Large intestine (tissue), 3 donors: ENCODE data around the gene MSI2. TPM values are rescaled to one million over a fixed set of nuclear protein-coding genes. Genes with fewer than 3 reads are reported as not detected.
"Not testable (repeated sequence)": the region's sequence is repeated elsewhere in the genome, so short reads cannot be mapped to it uniquely, and the experiment has no call there.

Experiments used
- DNase-seq, 2 donors: peaks; one replicate each; pipeline versions ENCODE4 v3.0.0 to v3.0.0-alpha.2; 2013
- H3K27ac ChIP-seq: one replicate; pipeline ENCODE4 v1.5.1; 2013; ENCODE audit warnings: low read length
- H3K27me3 ChIP-seq: 2 replicates; pipeline ENCODE4 v1.6.1; 2013; ENCODE audit warnings: low read length; ENCODE audit not compliant: control insufficient read depth, insufficient read depth
- H3K36me3 ChIP-seq: 2 replicates; pipeline ENCODE4 v1.6.1; 2013; ENCODE audit warnings: low read length; ENCODE audit not compliant: control insufficient read depth, insufficient read depth
- H3K4me1 ChIP-seq: one replicate; pipeline ENCODE4 v1.6.1; 2013; ENCODE audit warnings: low read length; ENCODE audit not compliant: control insufficient read depth, insufficient read depth
- H3K4me3 ChIP-seq: one replicate; pipeline ENCODE4 v1.5.1; 2013; ENCODE audit warnings: low read length
- H3K9me3 ChIP-seq: one replicate; pipeline ENCODE4 v1.6.1; 2013; ENCODE audit warnings: mild to moderate bottlenecking, low read depth, low read length, moderate library complexity; ENCODE audit not compliant: control insufficient read depth
- WGBS: methylation state at CpG from one replicate; pipeline ENCODE4 v1.1.5; 2013; ENCODE audit warnings: low lambda C conversion rate; ENCODE audit not compliant: insufficient coverage; 5-methylcytosine and 5-hydroxymethylcytosine counted together
- polyA plus RNA-seq: library from polyadenylated mRNA; unstranded; fragments of 120-200 nt; gene quantifications from one replicate; pipeline ENCODE4 v1.2.1, GENCODE V29; 2013

The MSI2 gene
- polyA plus RNA-seq, 1 donor: 46.1 TPM

- no peaks in the 10 kb centered on the region for H3K9me3 ChIP-seq
- no peak for DNase-seq
- no peak overlapping the region for H3K4me3 ChIP-seq
- H3K27me3 ChIP-seq: no peaks in the 10 kb centered on the region
- peaks cover 2% of the 10 kb centered on the region for H3K4me1 ChIP-seq
- no peak overlapping the region for H3K27ac ChIP-seq
- peaks cover 23% of the 10 kb centered on the region for H3K36me3 ChIP-seq
- WGBS: 100% methylated on average over 1 of the region's 3 CpGs
Observed at GRCh38 chr17:57614742-57615141, 358.4 kb downstream of the MSI2 start.

GRCh38 chr17:57615836-57616757 is 359.8 kb downstream of the MSI2 start:
- WGBS: 100% methylated on average over 2 of the region's 13 CpGs

GRCh38 chr17:57617218-57617617 is 360.9 kb downstream of the MSI2 start:
- Histone ChIP-seq H3K4me3 (no peak overlapping the region), H3K9me3 (no peaks in the 10 kb centered on the region), H3K27ac (no peak overlapping the region), H3K4me1 (no peaks in the 10 kb centered on the region), H3K36me3 (peaks cover 27% of the 10 kb centered on the region), H3K27me3 (no peaks in the 10 kb centered on the region)
- no peak for DNase-seq

More at GRCh38 chr17:57615836-57616757, 359.8 kb downstream of the MSI2 start:
- no peak for DNase-seq
- H3K27me3 ChIP-seq: no peaks in the 10 kb centered on the region
- H3K9me3 ChIP-seq: no peaks in the 10 kb centered on the region
- H3K4me1 ChIP-seq: no peaks in the 10 kb centered on the region
- H3K36me3 ChIP-seq: peaks cover 27% of the 10 kb centered on the region
- H3K27ac ChIP-seq: no peak overlapping the region
- H3K4me3 ChIP-seq: no peak overlapping the region

- no peak overlapping the region for H3K4me3 ChIP-seq
- no peaks in the 10 kb centered on the region for H3K27me3 ChIP-seq
- no peaks in the 10 kb centered on the region for H3K9me3 ChIP-seq
- no peak for DNase-seq
- no peaks in the 10 kb centered on the region for H3K4me1 ChIP-seq
- peaks cover 27% of the 10 kb centered on the region for H3K36me3 ChIP-seq
- H3K27ac ChIP-seq: no peak overlapping the region
- no CpG with 5 or more reads among the region's 19 CpGs for WGBS
Observed at GRCh38 chr17:57619061-57619937, 363.0 kb downstream of the MSI2 start.

GRCh38 chr17:57620576-57620975 is 364.3 kb downstream of the MSI2 start:
- no CpG with 5 or more reads among the region's 2 CpGs for WGBS
- Histone ChIP-seq H3K36me3 (peaks cover 22% of the 10 kb centered on the region), H3K4me3 (no peak overlapping the region), H3K4me1 (no peaks in the 10 kb centered on the region), H3K27me3 (no peaks in the 10 kb centered on the region), H3K9me3 (no peaks in the 10 kb centered on the region), H3K27ac (no peak overlapping the region)
- DNase-seq: no peak

GRCh38 chr17:57621791-57622190 is 365.5 kb downstream of the MSI2 start:
- H3K4me3 ChIP-seq, H3K9me3 ChIP-seq, H3K27ac ChIP-seq, DNase-seq, H3K27me3 ChIP-seq, H3K4me1 ChIP-seq: not testable (repeated sequence)
- no CpG with 5 or more reads among the region's 6 CpGs for WGBS
- H3K36me3 ChIP-seq: peaks cover 15% of the 10 kb centered on the region

- no CpG with 5 or more reads among the region's 8 CpGs for WGBS
- H3K27ac ChIP-seq: no peak overlapping the region
- peaks cover 15% of the 10 kb centered on the region for H3K36me3 ChIP-seq
- no peak for DNase-seq
- H3K27me3 ChIP-seq: no peaks in the 10 kb centered on the region
- H3K4me1 ChIP-seq: no peaks in the 10 kb centered on the region
- no peaks in the 10 kb centered on the region for H3K9me3 ChIP-seq
- H3K4me3 ChIP-seq: no peak overlapping the region
Observed at GRCh38 chr17:57622306-57622682, 366.0 kb downstream of the MSI2 start.

GRCh38 chr17:57622683-57623433 is 366.5 kb downstream of the MSI2 start:
- Histone ChIP-seq H3K27ac (no peak overlapping the region), H3K9me3 (no peaks in the 10 kb centered on the region), H3K4me1 (no peaks in the 10 kb centered on the region), H3K4me3 (no peak overlapping the region), H3K36me3 (peaks cover 19% of the 10 kb centered on the region), H3K27me3 (no peaks in the 10 kb centered on the region)
- no CpG with 5 or more reads among the region's 16 CpGs for WGBS
- no peak for DNase-seq

GRCh38 chr17:57623620-57624019 is 367.3 kb downstream of the MSI2 start:
- no peaks in the 10 kb centered on the region for H3K4me1 ChIP-seq
- WGBS: no CpG with 5 or more reads among the region's 11 CpGs
- no peak overlapping the region for H3K4me3 ChIP-seq
- no peak for DNase-seq
- peaks cover 21% of the 10 kb centered on the region for H3K36me3 ChIP-seq
- H3K27ac ChIP-seq: no peak overlapping the region
- no peaks in the 10 kb centered on the region for H3K9me3 ChIP-seq
- H3K27me3 ChIP-seq: no peaks in the 10 kb centered on the region

- Histone ChIP-seq H3K27ac (no peak overlapping the region), H3K27me3 (no peaks in the 10 kb centered on the region), H3K36me3 (peaks cover 18% of the 10 kb centered on the region), H3K4me3 (no peak overlapping the region), H3K9me3 (no peaks in the 10 kb centered on the region), H3K4me1 (no peaks in the 10 kb centered on the region)
- DNase-seq: no peak
- no CpG with 5 or more reads among the region's 8 CpGs for WGBS
Observed at GRCh38 chr17:57624386-57624785, 368.1 kb downstream of the MSI2 start.
